HepG2 (cell line): ENCODE measurements around the gene ACTN2. TPM values are rescaled to one million over a fixed set of nuclear protein-coding genes. Genes with fewer than 3 reads are reported as not detected.

ENCODE experiments used
- ATAC-seq: fragments of 200-7000 bp; cut with Tn5 transposase; 3 replicates; pipeline ENCODE4 v1.9.1; 2020; ENCODE audit warnings: mild to moderate bottlenecking, moderate library complexity
- BruUV-seq: library from RNA; stranded (reverse); fragments of 400-500 nt; replicated peaks from 2 replicates; lab custom pipeline; 2021; lab: Mats Ljungman, UMichigan
- CTCF ChIA-PET: fragments of 300-600 bp; formaldehyde crosslinking; extraction: SDS; loops from one replicate; lab custom pipeline; 2021; ENCODE audit warnings: low total read pairs, inconsistent platforms, low intra/inter-chr PET ratio; lab: Yijun Ruan, JAX
- POLR2A ChIA-PET: fragments of 350-600 bp; sonication (Branson Sonifier 250); formaldehyde crosslinking; loops from one replicate; lab custom pipeline; 2020; ENCODE audit warnings: antibody characterized with exemption, inconsistent platforms; lab: Yijun Ruan, JAX
- DNase-seq: peaks from one replicate; pipeline ENCODE4 v3.0.0-alpha.2; 2015; ENCODE audit warnings: low spot score
- FAIRE-seq: peaks from 3 replicates; lab custom pipeline; 2011; peaks lifted over from hg19 to GRCh38; lab: Jason Lieb, UNC
- H2AFZ ChIP-seq: one replicate; pipeline ENCODE4 v1.6.1; 2011; ENCODE audit warnings: low read length, inconsistent platforms
- H3K27ac ChIP-seq: fragments of 300-600 bp; 3 replicates; pipeline ENCODE4 v1.8.0; 2011; ENCODE audit warnings: mixed run types, mild to moderate bottlenecking, mixed read lengths, low read length, inconsistent platforms; ENCODE audit not compliant: insufficient read depth; ENCODE audit errors: extremely low read length
- H3K27me3 ChIP-seq, 2 experiments: fragments of 200-600 bp in 1 of 2; 2 replicates in 1 of 2; 3 replicates in 1 of 2; pipeline versions ENCODE4 v1.6.0 to v1.8.0; 2011; ENCODE audit warnings: low read length in 2 of 2, mild to moderate bottlenecking in 2 of 2, moderate library complexity in 2 of 2, inconsistent platforms in 1 of 2; ENCODE audit not compliant: insufficient read depth in 2 of 2, control insufficient read depth in 1 of 2
- H3K36me3 ChIP-seq, 2 experiments: fragments of 200-600 bp in 1 of 2; replicated peaks in 1 of 2; 2 replicates in 1 of 2; 3 replicates in 1 of 2; pipeline versions ENCODE4 v1.5.1 to v1.8.0; 2011; ENCODE audit warnings: low read length in 2 of 2, inconsistent platforms in 1 of 2; ENCODE audit not compliant: insufficient read depth in 2 of 2, control insufficient read depth in 1 of 2
- H3K4me1 ChIP-seq: 2 replicates; pipeline ENCODE4 v1.5.1; 2012; ENCODE audit warnings: low read length, inconsistent platforms; ENCODE audit not compliant: insufficient read depth
- H3K4me2 ChIP-seq: 2 replicates; pipeline ENCODE4 v1.6.0; 2011; ENCODE audit warnings: low read depth, low read length, inconsistent platforms
- H3K4me3 ChIP-seq, 3 experiments: fragments of 200-600 bp in 1 of 3; sonication (generic), shearing (Covaris generic) in 1 of 3; replicated peaks in 1 of 3; 2 replicates each; pipeline ENCODE4 v1.5.1; 2011 to 2016; ENCODE audit warnings: low read length in 3 of 3, inconsistent platforms in 2 of 3, low read depth in 2 of 3, mild to moderate bottlenecking in 2 of 3, control low read depth in 1 of 3, mixed read lengths in 1 of 3; ENCODE audit not compliant: insufficient read depth in 1 of 3
- H3K79me2 ChIP-seq: one replicate; pipeline ENCODE4 v1.6.1; 2011; ENCODE audit warnings: low read length, inconsistent platforms; ENCODE audit not compliant: insufficient read depth
- H3K9ac ChIP-seq: 2 replicates; pipeline ENCODE4 v1.6.0; 2011; ENCODE audit warnings: mild to moderate bottlenecking, low read depth, low read length, inconsistent platforms; ENCODE audit not compliant: insufficient read depth
- H3K9me3 ChIP-seq: 2 replicates; pipeline ENCODE4 v1.5.1; 2012; ENCODE audit warnings: mild to moderate bottlenecking, low read length
- H4K20me1 ChIP-seq: 2 replicates; pipeline ENCODE4 v1.6.0; 2011; ENCODE audit warnings: inconsistent platforms, mild to moderate bottlenecking, low read length, moderate library complexity; ENCODE audit not compliant: insufficient read depth
- GLMP ChIP-seq: sonication (generic); formaldehyde crosslinking; IDR thresholded peaks from 2 replicates; pipeline ENCODE4 v1.9.0; 2021; ENCODE audit warnings: missing genetic modification reagents, mild to moderate bottlenecking, borderline replicate concordance
- PHB2 ChIP-seq: fragments of 450-650 bp; IDR thresholded peaks from 2 replicates; pipeline ENCODE4 v1.6.1; 2018; ENCODE audit not compliant: partially characterized antibody
- ZFYVE20 ChIP-seq: sonication (generic); formaldehyde crosslinking; IDR thresholded peaks from 2 replicates; pipeline ENCODE4 v1.8.0; 2023; ENCODE audit warnings: low read depth, mild to moderate bottlenecking, moderate library complexity, missing genetic modification reagents, borderline replicate concordance
- ZNF18 ChIP-seq: sonication (generic); formaldehyde crosslinking; IDR thresholded peaks from 2 replicates; pipeline ENCODE4 v1.8.0; 2022; ENCODE audit warnings: mild to moderate bottlenecking, missing genetic modification reagents; ENCODE audit not compliant: insufficient replicate concordance
- ZNF275 ChIP-seq: sonication (generic); formaldehyde crosslinking; IDR thresholded peaks from 2 replicates; pipeline ENCODE4 v1.8.0; 2022; ENCODE audit warnings: missing genetic modification reagents, mild to moderate bottlenecking, inconsistent platforms, borderline replicate concordance
- ZNF350 ChIP-seq: sonication (generic); formaldehyde crosslinking; IDR thresholded peaks from 2 replicates; pipeline ENCODE4 v1.4.0; 2020; ENCODE audit warnings: mild to moderate bottlenecking, low read depth, missing genetic modification reagents, borderline replicate concordance
- ZNF446 ChIP-seq: sonication (generic); formaldehyde crosslinking; IDR thresholded peaks from 2 replicates; pipeline ENCODE4 v1.5.0; 2020; ENCODE audit warnings: mild to moderate bottlenecking, missing genetic modification reagents
- ZNF616 ChIP-seq: sonication (generic); formaldehyde crosslinking; IDR thresholded peaks from 2 replicates; pipeline ENCODE4 v1.5.0; 2020; ENCODE audit warnings: low read depth, mild to moderate bottlenecking, missing genetic modification reagents
- ZNF773 ChIP-seq: sonication (generic); formaldehyde crosslinking; IDR thresholded peaks from 2 replicates; pipeline ENCODE4 v1.4.0; 2020; ENCODE audit warnings: missing genetic modification reagents, borderline replicate concordance
- WGBS: methylation state at CpG from one replicate; pipeline ENCODE4 v1.1.6; 2017; ENCODE audit warnings: low lambda C conversion rate; 5-methylcytosine and 5-hydroxymethylcytosine counted together
- in situ Hi-C: cut with HindIII; loops from 2 replicates; pipeline ENCODE4 v1.10.0; 2017; ENCODE audit warnings: low pct_unique_long_range_greater_than_20kb; ENCODE audit not compliant: extremely low pct_ligation_motif_present
- intact Hi-C: fragments of 100-400 bp; cut with micrococcal nuclease; formaldehyde crosslinking; loops from one replicate; pipeline ENCODE4 v1.10.0; 2022; ENCODE audit not compliant: unreplicated experiment
- polyA plus RNA-seq, 8 experiments: library from polyadenylated mRNA; depleted of rRNA in 3 of 8; stranded (reverse) in 7 of 8; unstranded in 1 of 8; fragments of >200 nt; fragmentation: Illumina TruSeq in 4 of 8; extraction: Trizol in 4 of 8; gene quantifications; 2 replicates each; pipeline versions ENCODE4 v1.2.1 to v1.2.3, GENCODE V29; 2011 to 2016; ENCODE audit warnings: low read depth in 4 of 8, missing spikeins in 1 of 8, mixed read lengths in 1 of 8; ENCODE audit not compliant: insufficient read depth in 1 of 8
- total RNA-seq, 5 experiments: library from RNA; depleted of rRNA; stranded (reverse); fragments of >200 nt; fragmentation: Illumina TruSeq; extraction: Trizol; gene quantifications; 2 replicates each; pipeline ENCODE4 v1.2.3, GENCODE V29; 2016; ENCODE audit warnings: low read depth in 1 of 5

The ACTN2 gene
- total and polyA plus RNA-seq, 2 of the 13 experiments (the other 11 are each of a cell fraction or from before 2014, with no cell fraction given): 0.04 to 0.13 TPM

GRCh38 chr1:236785477-236785876 lies 99.2 kb downstream of the ACTN2 start (continued):
- TF ChIP-seq ZNF350 (CRISPR knock-in tag) (no peak), ZFYVE20 (CRISPR knock-in tag) (no peak)

- H3K27ac ChIP-seq: no peak overlapping the region
- intact Hi-C loops: no loop called here
- H3K79me2 ChIP-seq: no peaks in the 10 kb centered on the region
- 50% methylated on average over 8 of the region's 16 CpGs for WGBS
- CTCF ChIA-PET: no interaction called here
- in situ Hi-C loops: no loop called here
- DNase-seq: no peak
- no peak for TF ChIP-seq PHB2
- TF ChIP-seq, all 625 proteins: peak for 0
- Histone ChIP-seq H3K9ac (no peak overlapping the region), H3K9me3 (no peaks in the 10 kb centered on the region), H3K4me3 (no peak overlapping the region; a peak in 1 of 6 replicates), H3K36me3 (no peaks in the 10 kb centered on the region), H3K4me2 (no peak overlapping the region), H3K27me3 (no peaks in the 10 kb centered on the region), H4K20me1 (no peaks in the 10 kb centered on the region), H3K4me1 (no peaks in the 10 kb centered on the region), H2AFZ (no peak overlapping the region)
- BruUV-seq: no TSS peak
- POLR2A ChIA-PET: interaction anchor here (1.6 kb wide), 1 partner anchor 8 kb away, joined by 10 read pairs; the partner anchor contains the start of gene MTR
- FAIRE-seq: no peak
- ATAC-seq: peak; percentile 68
Measured at GRCh38 chr1:236786453-236786852, 100.2 kb downstream of the ACTN2 start.

- CTCF ChIA-PET: no interaction called here
- Histone ChIP-seq H3K79me2 (peaks cover 39% of the 10 kb centered on the region), H3K27me3 (no peaks in the 10 kb centered on the region), H3K9me3 (no peaks in the 10 kb centered on the region), H3K4me2 (peak overlapping the region; percentile 98), H2AFZ (peak overlapping the region; percentile 95), H3K9ac (peak overlapping the region; percentile 66), H3K4me3 (peak overlapping the region; percentile 61 to 87 (median 86)), H3K36me3 (no peaks in the 10 kb centered on the region), H3K27ac (peak overlapping the region; percentile 51), H3K4me1 (peaks cover 35% of the 10 kb centered on the region), H4K20me1 (no peaks in the 10 kb centered on the region)
- in situ Hi-C loops (no loop called here), intact Hi-C loops (loop anchor here (1.0 to 2.0 kb wide), 2 partner anchors 50 to 68 kb away; no protein-coding TSS in a partner anchor)
- POLR2A ChIA-PET: interaction anchor here (0.8 to 3.8 kb wide), 12 partner anchors 9 to 190 kb away, joined by 3 to 39 read pairs (median 6); partner anchors contain the start of gene HEATR1
- TSS peak; percentile 90 for BruUV-seq
- WGBS: 2% methylated on average over 11 of the region's 11 CpGs
- no peak for FAIRE-seq
- no peak for ATAC-seq
- no peak for DNase-seq
- TF ChIP-seq ZNF616 (CRISPR knock-in tag) (no peak), GLMP (CRISPR knock-in tag) (no peak), ZNF275 (CRISPR knock-in tag) (no peak), ZNF773 (no peak), ZNF446 (CRISPR knock-in tag) (no peak), ZNF18 (no peak)
Measured at GRCh38 chr1:236794585-236795034, 108.3 kb downstream of the ACTN2 start.
